Tibial artery (tissue), 4 donors: Measurements from ENCODE around the gene LRRC63.

Experiments used
- DNase-seq, 2 donors: peaks; one replicate each; pipeline ENCODE4 v3.0.0-alpha.2; 2019
- H3K27ac ChIP-seq, 2 donors: fragments of 200-600 bp; sonication (generic) in 1 of 2; 1 replicate in 1 of 2; 2 replicates in 1 of 2; pipeline ENCODE4 v1.5.1; 2018 to 2019; ENCODE audit warnings: mild to moderate bottlenecking in 1 of 2
- H3K27me3 ChIP-seq, 2 donors: fragments of 200-600 bp; sonication (generic) in 1 of 2; one replicate each; pipeline versions ENCODE4 v1.5.1 to v1.6.0; 2016 to 2019
- H3K36me3 ChIP-seq, 3 donors: fragments of 200-600 bp; sonication (generic) in 2 of 3; one replicate each; pipeline ENCODE4 v1.5.1; 2016 to 2019; ENCODE audit warnings: mild to moderate bottlenecking in 2 of 3
- H3K4me1 ChIP-seq, 4 donors: fragments of 200-600 bp; sonication (generic) in 2 of 4; 1 replicate in 3 of 4; 2 replicates in 1 of 4; pipeline ENCODE4 v1.5.1; 2016 to 2019
- H3K4me3 ChIP-seq, 2 donors: fragments of 200-600 bp; sonication (generic) in 1 of 2; 1 replicate in 1 of 2; 2 replicates in 1 of 2; pipeline ENCODE4 v1.5.1; 2018 to 2019; ENCODE audit warnings: mild to moderate bottlenecking in 2 of 2
- H3K9me3 ChIP-seq, 3 donors: fragments of 200-600 bp; sonication (generic) in 1 of 3; one replicate each; pipeline ENCODE4 v1.5.1; 2016 to 2019
- CTCF ChIP-seq, 2 experiments: fragments of 200-600 bp in 1 of 2; fragments of 450-650 bp in 1 of 2; IDR thresholded peaks; one replicate each; pipeline ENCODE4 v1.5.1; 2017 to 2019; ENCODE audit warnings: antibody characterized with exemption in 2 of 2, mild to moderate bottlenecking in 1 of 2, moderate library complexity in 1 of 2
- intact Hi-C: fragments of 100-400 bp; cut with DNase I; formaldehyde crosslinking; loops from one replicate; pipeline ENCODE4 v1.15.0; 2023; ENCODE audit warnings: low total_unique reads

LRRC63 gene

GRCh38 chr13:46192412-46192811 is 19.3 kb upstream of the LRRC63 start:
- Histone ChIP-seq H3K9me3 (no peaks in the 10 kb centered on the region), H3K36me3 (no peaks in the 10 kb centered on the region), H3K4me3 (no peak overlapping the region), H3K4me1 (no peaks in the 10 kb centered on the region), H3K27me3 (no peaks in the 10 kb centered on the region), H3K27ac (no peak overlapping the region)
- DNase-seq = no peak
- intact Hi-C loops = no loop called here
- TF ChIP-seq CTCF (IDR thresholded peaks at IDR 0.05) = no peak

- H3K4me3 ChIP-seq = no peak overlapping the region
- intact Hi-C loops = no loop called here
- H3K27ac ChIP-seq = no peak overlapping the region
- no peaks in the 10 kb centered on the region for H3K4me1 ChIP-seq
- no peak for DNase-seq
- no peaks in the 10 kb centered on the region for H3K9me3 ChIP-seq
- no peaks in the 10 kb centered on the region for H3K27me3 ChIP-seq
- TF ChIP-seq CTCF (IDR thresholded peaks at IDR 0.05) = no peak
- no peaks in the 10 kb centered on the region for H3K36me3 ChIP-seq
Measured at GRCh38 chr13:46195016-46195415, 16.7 kb upstream of the LRRC63 start.

- H3K4me3 ChIP-seq = no peak overlapping the region
- no peak for TF ChIP-seq CTCF (IDR thresholded peaks at IDR 0.05)
- H3K36me3 ChIP-seq = no peaks in the 10 kb centered on the region
- no peak overlapping the region for H3K27ac ChIP-seq
- H3K9me3 ChIP-seq = no peaks in the 10 kb centered on the region
- intact Hi-C loops = no loop called here
- no peaks in the 10 kb centered on the region for H3K27me3 ChIP-seq
- DNase-seq = no peak
- no peaks in the 10 kb centered on the region for H3K4me1 ChIP-seq
Measured at GRCh38 chr13:46197299-46198048, 14.3 kb upstream of the LRRC63 start.

- H3K4me3 ChIP-seq = no peak overlapping the region
- H3K27ac ChIP-seq = no peak overlapping the region
- H3K9me3 ChIP-seq = no peaks in the 10 kb centered on the region
- H3K36me3 ChIP-seq = no peaks in the 10 kb centered on the region
- DNase-seq = no peak
- intact Hi-C loops = no loop called here
- no peaks in the 10 kb centered on the region for H3K27me3 ChIP-seq
- no peaks in the 10 kb centered on the region for H3K4me1 ChIP-seq
- TF ChIP-seq CTCF (IDR thresholded peaks at IDR 0.05) = no peak
Measured at GRCh38 chr13:46198696-46199193, 13.0 kb upstream of the LRRC63 start.

GRCh38 chr13:46202188-46202795 is 9.4 kb upstream of the LRRC63 start:
- Histone ChIP-seq H3K27me3 (no peaks in the 10 kb centered on the region), H3K27ac (no peak overlapping the region)
- intact Hi-C loops = no loop called here

More at GRCh38 chr13:46202188-46202795, 9.4 kb upstream of the LRRC63 start:
- Histone ChIP-seq H3K4me3 (no peak overlapping the region), H3K4me1 (no peaks in the 10 kb centered on the region), H3K9me3 (no peaks in the 10 kb centered on the region), H3K36me3 (no peaks in the 10 kb centered on the region)
- TF ChIP-seq CTCF (IDR thresholded peaks at IDR 0.05) = no peak
- no peak for DNase-seq
